Mucosa of rectum (tissue), 2 donors: ENCODE measurements around the gene MUC4.
"Not testable (repeated sequence)": the region's sequence is repeated elsewhere in the genome, so short reads cannot be mapped to it uniquely, and the experiment has no call there.

Experiments
- H3K27ac ChIP-seq, 2 donors: one replicate each; pipeline ENCODE4 v1.7.0; 2013; ENCODE audit warnings: inconsistent platforms in 2 of 2, low read depth in 2 of 2, low read length in 2 of 2
- H3K27me3 ChIP-seq, 2 donors: one replicate each; pipeline ENCODE4 v1.7.0; 2013; ENCODE audit warnings: low read length in 2 of 2; ENCODE audit not compliant: control insufficient read depth in 2 of 2, insufficient read depth in 2 of 2
- H3K36me3 ChIP-seq, 2 donors: one replicate each; pipeline ENCODE4 v1.7.0; 2013; ENCODE audit warnings: low read length in 2 of 2; ENCODE audit not compliant: control insufficient read depth in 2 of 2, insufficient read depth in 2 of 2
- H3K4me1 ChIP-seq, 2 donors: one replicate each; pipeline ENCODE4 v1.7.0; 2013; ENCODE audit warnings: low read length in 2 of 2, mild to moderate bottlenecking in 1 of 2; ENCODE audit not compliant: control insufficient read depth in 2 of 2, insufficient read depth in 2 of 2
- H3K4me3 ChIP-seq, 2 donors: one replicate each; pipeline ENCODE4 v1.7.0; 2013; ENCODE audit warnings: low read length in 2 of 2
- H3K9ac ChIP-seq, 2 donors: one replicate each; pipeline ENCODE4 v1.7.0; 2013; ENCODE audit warnings: low read length in 2 of 2, low read depth in 1 of 2, mild to moderate bottlenecking in 1 of 2
- H3K9me3 ChIP-seq, 2 donors: one replicate each; pipeline ENCODE4 v1.7.0; 2013; ENCODE audit warnings: low read length in 2 of 2; ENCODE audit not compliant: control insufficient read depth in 2 of 2
- donor health status: healthy.
- donor health status: Normal muscosa, but diverticular disease.

Gene MUC4

GRCh38 chr3:195822131-195822696 is 10.5 kb upstream of the MUC4 start:
- Histone ChIP-seq H3K4me3 (no peak overlapping the region), H3K27ac (no peak overlapping the region), H3K9ac (no peak overlapping the region), H3K9me3 (no peaks in the 10 kb centered on the region), H3K36me3 (no peaks in the 10 kb centered on the region), H3K4me1 (peaks cover 10 to 22% of the 10 kb centered on the region in 2 donors), H3K27me3 (no peaks in the 10 kb centered on the region)

- Histone ChIP-seq H3K36me3 (no peaks in the 10 kb centered on the region), H3K27ac (no peak overlapping the region), H3K4me3 (no peak overlapping the region), H3K27me3 (no peaks in the 10 kb centered on the region), H3K9ac (no peak overlapping the region), H3K9me3 (no peaks in the 10 kb centered on the region), H3K4me1 (peaks cover 10 to 22% of the 10 kb centered on the region in 2 donors)
Observed at GRCh38 chr3:195821403-195822130, 9.8 kb upstream of the MUC4 start.

GRCh38 chr3:195820901-195821300 is 9.2 kb upstream of the MUC4 start:
- Histone ChIP-seq H3K27me3 (no peaks in the 10 kb centered on the region), H3K9me3 (no peaks in the 10 kb centered on the region), H3K36me3 (no peaks in the 10 kb centered on the region), H3K27ac (no peak overlapping the region), H3K9ac (peak overlapping the region in 1 of 2 donors; percentile 19), H3K4me1 (peaks cover 10 to 22% of the 10 kb centered on the region in 2 donors), H3K4me3 (no peak overlapping the region)

GRCh38 chr3:195820186-195820585 is 8.5 kb upstream of the MUC4 start:
- H3K9ac ChIP-seq: no peak overlapping the region
- no peak overlapping the region for H3K4me3 ChIP-seq
- H3K27ac ChIP-seq: no peak overlapping the region
- no peaks in the 10 kb centered on the region for H3K9me3 ChIP-seq
- no peaks in the 10 kb centered on the region for H3K27me3 ChIP-seq
- H3K4me1 ChIP-seq: peaks cover 10 to 22% of the 10 kb centered on the region in 2 donors
- H3K36me3 ChIP-seq: no peaks in the 10 kb centered on the region

- Histone ChIP-seq H3K9ac (no peak overlapping the region), H3K36me3 (no peaks in the 10 kb centered on the region), H3K4me3 (no peak overlapping the region), H3K4me1 (peaks cover 4 to 24% of the 10 kb centered on the region in 2 donors), H3K27me3 (no peaks in the 10 kb centered on the region), H3K27ac (no peak overlapping the region), H3K9me3 (no peaks in the 10 kb centered on the region)
Observed at GRCh38 chr3:195818301-195818700, 6.6 kb upstream of the MUC4 start.

- Histone ChIP-seq H3K36me3 (no peaks in the 10 kb centered on the region), H3K27me3 (no peaks in the 10 kb centered on the region), H3K9me3 (no peaks in the 10 kb centered on the region)
Observed at GRCh38 chr3:195817578-195818135, 5.9 kb upstream of the MUC4 start.

GRCh38 chr3:195816276-195816913 is 4.7 kb upstream of the MUC4 start:
- H3K9ac ChIP-seq, H3K36me3 ChIP-seq, H3K27me3 ChIP-seq, H3K9me3 ChIP-seq, H3K4me3 ChIP-seq: not testable (repeated sequence)
- peak overlapping the region; percentile 23 to 65 for H3K27ac ChIP-seq
- H3K4me1 ChIP-seq: peaks cover 0 to 22% of the 10 kb centered on the region in 2 donors

More at GRCh38 chr3:195817578-195818135, 5.9 kb upstream of the MUC4 start:
- no peak overlapping the region for H3K9ac ChIP-seq
- peaks cover 3 to 23% of the 10 kb centered on the region in 2 donors for H3K4me1 ChIP-seq
- H3K27ac ChIP-seq: no peak overlapping the region
- H3K4me3 ChIP-seq: no peak overlapping the region

- Histone ChIP-seq H3K4me3 (no peak overlapping the region), H3K9ac (no peak overlapping the region), H3K27me3 (no peaks in the 10 kb centered on the region), H3K9me3 (no peaks in the 10 kb centered on the region), H3K36me3 (no peaks in the 10 kb centered on the region), H3K27ac (peak overlapping the region; percentile 4 to 9), H3K4me1 (peaks cover 0 to 16% of the 10 kb centered on the region in 2 donors)
Observed at GRCh38 chr3:195815169-195815771, 3.5 kb upstream of the MUC4 start.

GRCh38 chr3:195813916-195814640 is 2.3 kb upstream of the MUC4 start:
- Histone ChIP-seq H3K27me3 (no peaks in the 10 kb centered on the region), H3K4me1 (peaks cover 2 to 22% of the 10 kb centered on the region in 2 donors), H3K27ac (peak overlapping the region in 1 of 2 donors; percentile 21), H3K4me3 (no peak overlapping the region), H3K9ac (no peak overlapping the region), H3K9me3 (no peaks in the 10 kb centered on the region), H3K36me3 (no peaks in the 10 kb centered on the region)
